Caco-2 (cell line): ENCODE data around the gene RNF7. TPM values are rescaled to one million over a fixed set of nuclear protein-coding genes. Genes with fewer than 3 reads are reported as not detected.

ENCODE experiments used
- BruUV-seq: library from RNA; stranded (reverse); fragments of 400-500 nt; replicated peaks from 2 replicates; lab custom pipeline; 2021; lab: Mats Ljungman, UMichigan
- CTCF ChIA-PET: fragments of 300-600 bp; sonication (Branson Sonifier 250); formaldehyde crosslinking; loops from one replicate; lab custom pipeline; 2022; ENCODE audit warnings: antibody characterized with exemption; lab: Charles Lee
- POLR2A ChIA-PET: fragments of 300-600 bp; sonication (Branson Sonifier 250); formaldehyde crosslinking; loops from one replicate; lab custom pipeline; 2022; ENCODE audit warnings: antibody characterized with exemption; lab: Charles Lee
- DNase-seq, 2 experiments: peaks; one replicate each; pipeline versions ENCODE4 v3.0.0 to v3.0.0-alpha.2; 2020 to 2022
- H3K27me3 ChIP-seq: replicated peaks from 2 replicates; pipeline ENCODE4 v1.6.0; 2011; ENCODE audit warnings: low read length; ENCODE audit not compliant: control insufficient read depth, insufficient read depth
- H3K36me3 ChIP-seq: 2 replicates; pipeline ENCODE4 v1.5.1; 2011; ENCODE audit warnings: low read length; ENCODE audit not compliant: control insufficient read depth, insufficient read depth
- H3K4me1 ChIP-seq: fragments of 250-450 bp; sonication (Bioruptor Pico); 2 replicates; pipeline ENCODE4 v1.5.1; 2020; ENCODE audit warnings: mild to moderate bottlenecking
- H3K4me3 ChIP-seq: 2 replicates; pipeline ENCODE4 v1.5.1; 2011; ENCODE audit warnings: low read depth, mild to moderate bottlenecking, control low read depth, low read length
- H3K9me3 ChIP-seq: fragments of 250-450 bp; sonication (Bioruptor Pico); 2 replicates; pipeline ENCODE4 v1.5.1; 2020; ENCODE audit warnings: mild to moderate bottlenecking, moderate library complexity
- H3K27ac Mint-ChIP-seq: one replicate; pipeline ENCODE4 v1.8.0; 2022; ENCODE audit warnings: mixed read lengths; ENCODE audit not compliant: unreplicated experiment
- H3K27me3 Mint-ChIP-seq: one replicate; pipeline ENCODE4 v1.8.0; 2022; ENCODE audit warnings: mixed read lengths; ENCODE audit not compliant: insufficient read depth, unreplicated experiment
- H3K36me3 Mint-ChIP-seq: one replicate; pipeline ENCODE4 v1.8.0; 2022; ENCODE audit warnings: mild to moderate bottlenecking, mixed read lengths; ENCODE audit not compliant: insufficient read depth, unreplicated experiment
- H3K4me1 Mint-ChIP-seq: one replicate; pipeline ENCODE4 v1.8.0; 2022; ENCODE audit warnings: low read depth, mixed read lengths; ENCODE audit not compliant: unreplicated experiment
- H3K4me3 Mint-ChIP-seq: one replicate; pipeline ENCODE4 v1.8.0; 2022; ENCODE audit warnings: mild to moderate bottlenecking, moderate library complexity, mixed read lengths; ENCODE audit not compliant: unreplicated experiment
- H3K9me3 Mint-ChIP-seq: one replicate; pipeline ENCODE4 v1.8.0; 2022; ENCODE audit warnings: mixed read lengths; ENCODE audit not compliant: unreplicated experiment
- intact Hi-C: fragments of 100-400 bp; cut with micrococcal nuclease; formaldehyde crosslinking; loops from one replicate; pipeline ENCODE4 v1.10.0; 2022; ENCODE audit not compliant: unreplicated experiment
- total RNA-seq: library from RNA; stranded (reverse); gene quantifications from 2 replicates; pipeline ENCODE4 v1.2.3, GENCODE V29; 2022
- TF ChIP-seq, protein P1 (sequence below), 2 experiments: fragments of 200-600 bp in 1 of 2; IDR thresholded peaks; 1 replicate in 1 of 2; 2 replicates in 1 of 2; pipeline versions ENCODE4 v1.5.1 to v1.8.0; 2011 to 2022; ENCODE audit warnings: antibody characterized with exemption in 1 of 2, control low read depth in 1 of 2, inconsistent platforms in 1 of 2, low read depth in 1 of 2, low read length in 1 of 2, mild to moderate bottlenecking in 1 of 2, moderate library complexity in 1 of 2; ENCODE audit not compliant: insufficient read depth in 1 of 2, severe bottlenecking in 1 of 2, unreplicated experiment in 1 of 2

RNF7 gene
- total RNA-seq, 1 experiment from 2014 or later: 96.3 TPM

DNA sequence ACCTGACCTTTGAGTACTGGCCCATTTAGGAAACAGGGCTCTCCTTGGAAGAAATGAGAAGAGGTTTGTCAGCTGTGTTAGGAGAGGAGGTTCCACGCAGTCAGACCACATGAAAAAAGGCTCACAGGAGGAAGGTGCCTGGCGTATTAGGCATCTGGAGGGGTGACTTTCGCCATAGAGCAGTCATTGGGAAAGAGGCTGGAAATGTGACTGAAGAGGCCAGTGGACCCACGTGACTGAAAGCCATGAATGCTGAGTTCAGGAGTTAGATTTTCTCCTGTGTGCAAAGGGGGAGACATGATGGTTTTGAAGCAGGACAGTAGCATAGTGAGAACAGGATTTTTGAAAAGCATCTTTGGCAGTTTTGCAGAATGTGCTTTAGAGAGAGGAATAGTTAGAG lies 29.7 kb upstream of the RNF7 start:
- no peak for DNase-seq
- Mint-ChIP-seq H3K27ac (no peak overlapping the region), H3K4me3 (no peak overlapping the region), H3K36me3 (no peaks in the 10 kb centered on the region), H3K4me1 (no peaks in the 10 kb centered on the region), H3K27me3 (no peaks in the 10 kb centered on the region), H3K9me3 (no peaks in the 10 kb centered on the region)
- POLR2A ChIA-PET: no interaction called here
- no peak overlapping the region for H3K4me3 ChIP-seq
- intact Hi-C loops: no loop called here
- H3K9me3 ChIP-seq: no peaks in the 10 kb centered on the region
- CTCF ChIA-PET: no interaction called here
- no peaks in the 10 kb centered on the region for H3K4me1 ChIP-seq
- TF ChIP-seq, protein P1, sequence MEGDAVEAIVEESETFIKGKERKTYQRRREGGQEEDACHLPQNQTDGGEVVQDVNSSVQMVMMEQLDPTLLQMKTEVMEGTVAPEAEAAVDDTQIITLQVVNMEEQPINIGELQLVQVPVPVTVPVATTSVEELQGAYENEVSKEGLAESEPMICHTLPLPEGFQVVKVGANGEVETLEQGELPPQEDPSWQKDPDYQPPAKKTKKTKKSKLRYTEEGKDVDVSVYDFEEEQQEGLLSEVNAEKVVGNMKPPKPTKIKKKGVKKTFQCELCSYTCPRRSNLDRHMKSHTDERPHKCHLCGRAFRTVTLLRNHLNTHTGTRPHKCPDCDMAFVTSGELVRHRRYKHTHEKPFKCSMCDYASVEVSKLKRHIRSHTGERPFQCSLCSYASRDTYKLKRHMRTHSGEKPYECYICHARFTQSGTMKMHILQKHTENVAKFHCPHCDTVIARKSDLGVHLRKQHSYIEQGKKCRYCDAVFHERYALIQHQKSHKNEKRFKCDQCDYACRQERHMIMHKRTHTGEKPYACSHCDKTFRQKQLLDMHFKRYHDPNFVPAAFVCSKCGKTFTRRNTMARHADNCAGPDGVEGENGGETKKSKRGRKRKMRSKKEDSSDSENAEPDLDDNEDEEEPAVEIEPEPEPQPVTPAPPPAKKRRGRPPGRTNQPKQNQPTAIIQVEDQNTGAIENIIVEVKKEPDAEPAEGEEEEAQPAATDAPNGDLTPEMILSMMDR (IDR thresholded peaks at IDR 0.05; ENCODE audit: insufficient read depth in 1 of 2, low read depth in 1 of 2, low read length in 1 of 2, severe bottlenecking in 1 of 2, unreplicated experiment in 1 of 2): no peak
- BruUV-seq: no TSS peak
- H3K27me3 ChIP-seq: no peaks in the 10 kb centered on the region
- no peaks in the 10 kb centered on the region for H3K36me3 ChIP-seq

DNA sequence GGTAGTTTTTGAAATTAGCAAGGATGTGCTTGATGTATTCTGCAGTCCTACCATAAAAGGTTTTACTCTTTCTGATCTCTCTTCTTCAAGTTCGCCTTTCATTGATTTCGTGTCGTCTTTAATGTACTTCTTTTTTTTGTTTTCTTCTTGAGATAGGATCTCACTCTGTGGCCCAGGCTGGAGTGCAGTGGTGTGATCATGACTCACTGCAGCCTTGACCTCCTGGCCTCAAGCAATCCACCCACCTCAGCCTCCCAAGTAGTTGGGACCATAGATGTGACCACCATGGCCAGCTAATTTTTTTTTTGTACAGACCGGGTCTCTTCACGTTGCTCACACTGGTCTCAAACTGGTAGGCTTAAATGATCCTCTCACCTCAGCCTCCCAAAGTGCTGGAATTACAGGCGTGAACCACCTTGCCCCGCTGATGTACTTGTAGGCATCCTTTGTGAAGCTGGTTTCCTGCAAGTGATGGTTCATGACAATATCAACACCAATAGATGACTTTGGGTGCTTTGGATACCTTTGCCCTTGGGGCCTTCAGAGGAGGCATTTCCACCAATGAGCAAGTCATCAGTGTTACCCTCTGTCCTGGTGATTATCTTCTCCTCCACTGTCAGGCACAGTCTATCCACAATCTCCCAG lies 28.9 kb upstream of the RNF7 start:
- TF ChIP-seq, protein P1 (IDR thresholded peaks at IDR 0.05; ENCODE audit: insufficient read depth in 1 of 2, low read depth in 1 of 2, low read length in 1 of 2, severe bottlenecking in 1 of 2, unreplicated experiment in 1 of 2): no peak
- no peak overlapping the region for H3K4me3 ChIP-seq
- Mint-ChIP-seq H3K36me3 (no peaks in the 10 kb centered on the region), H3K4me1 (no peaks in the 10 kb centered on the region), H3K27ac (no peak overlapping the region), H3K27me3 (no peaks in the 10 kb centered on the region), H3K9me3 (no peaks in the 10 kb centered on the region), H3K4me3 (no peak overlapping the region)
- no peaks in the 10 kb centered on the region for H3K27me3 ChIP-seq
- ChIA-PET CTCF (no interaction called here), POLR2A (no interaction called here)
- BruUV-seq: no TSS peak
- no peaks in the 10 kb centered on the region for H3K9me3 ChIP-seq
- intact Hi-C loops: no loop called here
- no peak for DNase-seq
- H3K36me3 ChIP-seq: no peaks in the 10 kb centered on the region
- no peaks in the 10 kb centered on the region for H3K4me1 ChIP-seq

DNA sequence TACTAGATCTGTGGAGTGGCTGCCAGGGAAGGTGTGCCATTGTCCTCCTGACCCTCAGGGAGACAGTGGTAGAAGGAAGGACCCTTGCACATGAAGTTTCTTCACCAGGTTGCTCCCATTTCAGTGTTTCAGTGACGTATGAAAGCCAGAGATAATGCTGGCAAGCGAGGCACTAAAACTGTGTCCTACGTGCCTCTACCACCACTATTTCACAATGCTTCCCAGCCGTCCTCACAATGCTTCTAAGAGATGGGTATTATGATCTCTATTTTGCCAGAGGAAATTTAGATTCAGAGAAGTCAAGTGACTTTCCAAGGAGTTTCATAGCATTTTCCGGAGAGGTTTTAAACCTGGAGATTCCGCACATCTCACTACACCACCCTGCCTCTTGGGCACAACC lies 28.0 kb upstream of the RNF7 start:
- Mint-ChIP-seq H3K4me1 (no peaks in the 10 kb centered on the region), H3K9me3 (no peaks in the 10 kb centered on the region), H3K4me3 (no peak overlapping the region), H3K27me3 (no peaks in the 10 kb centered on the region), H3K36me3 (no peaks in the 10 kb centered on the region), H3K27ac (no peak overlapping the region)
- Histone ChIP-seq H3K36me3 (no peaks in the 10 kb centered on the region), H3K4me1 (no peaks in the 10 kb centered on the region), H3K27me3 (no peaks in the 10 kb centered on the region), H3K9me3 (no peaks in the 10 kb centered on the region), H3K4me3 (no peak overlapping the region)
- CTCF ChIA-PET: interaction anchor here (0.6 kb wide), 1 partner anchor 452 kb away, joined by 3 read pairs; no protein-coding TSS in a partner anchor
- POLR2A ChIA-PET: no interaction called here
- BruUV-seq: no TSS peak
- no peak for DNase-seq
- TF ChIP-seq, protein P1 (IDR thresholded peaks at IDR 0.05; ENCODE audit: insufficient read depth in 1 of 2, low read depth in 1 of 2, low read length in 1 of 2, severe bottlenecking in 1 of 2, unreplicated experiment in 1 of 2): no peak
- intact Hi-C loops: no loop called here
